Karpas-422 (cell line): ENCODE data around the gene ADGRA3. TPM values are rescaled to one million over a fixed set of nuclear protein-coding genes. Genes with fewer than 3 reads are reported as not detected.

Experiments used
- DNase-seq: peaks from one replicate; pipeline ENCODE4 v3.0.0-alpha.2; 2015
- H2AFZ ChIP-seq: fragments of 200-600 bp; sonication (generic); 2 replicates; pipeline ENCODE4 v1.6.1; 2014; ENCODE audit warnings: antibody characterized with exemption, low read length, mixed read lengths
- H3K27ac ChIP-seq: fragments of 200-600 bp; sonication (generic); 2 replicates; pipeline ENCODE4 v1.5.1; 2014; ENCODE audit warnings: mild to moderate bottlenecking, low read length, moderate library complexity
- H3K27me3 ChIP-seq: fragments of 200-600 bp; sonication (generic); 2 replicates; pipeline ENCODE4 v1.6.1; 2014; ENCODE audit warnings: low read length, mixed read lengths
- H3K36me3 ChIP-seq: fragments of 200-600 bp; sonication (generic); 2 replicates; pipeline ENCODE4 v1.6.1; 2014; ENCODE audit warnings: low read length, mixed read lengths; ENCODE audit not compliant: insufficient read depth
- H3K4me1 ChIP-seq: fragments of 200-600 bp; sonication (generic); 2 replicates; pipeline ENCODE4 v1.6.1; 2014; ENCODE audit warnings: mild to moderate bottlenecking, low read length, mixed read lengths
- H3K4me2 ChIP-seq: fragments of 200-600 bp; sonication (generic); 2 replicates; pipeline ENCODE4 v1.6.1; 2014; ENCODE audit warnings: low read length, low read depth, mild to moderate bottlenecking; ENCODE audit not compliant: poor library complexity, severe bottlenecking
- H3K4me3 ChIP-seq: fragments of 200-600 bp; sonication (generic); 2 replicates; pipeline ENCODE4 v1.5.1; 2014; ENCODE audit warnings: mild to moderate bottlenecking, antibody characterized with exemption, low read length, mixed read lengths
- H3K79me2 ChIP-seq: fragments of 200-600 bp; sonication (generic); 2 replicates; pipeline ENCODE4 v1.6.1; 2014; ENCODE audit warnings: mild to moderate bottlenecking, low read length, mixed read lengths
- H3K9ac ChIP-seq: fragments of 200-600 bp; sonication (generic); 2 replicates; pipeline ENCODE4 v1.6.0; 2014; ENCODE audit warnings: low read length
- H3K9me2 ChIP-seq: fragments of 200-600 bp; sonication (generic), shearing (Covaris generic); replicated peaks from 2 replicates; pipeline ENCODE4 v1.6.0; 2014; ENCODE audit warnings: mild to moderate bottlenecking, low read length, moderate library complexity; ENCODE audit not compliant: insufficient read depth
- H3K9me3 ChIP-seq: fragments of 300-700, 200-600 bp; sonication (generic); 2 replicates; pipeline ENCODE4 v1.6.1; 2014; ENCODE audit warnings: low read length, mixed read lengths
- H4K20me1 ChIP-seq: fragments of 200-600 bp; sonication (generic); 2 replicates; pipeline ENCODE4 v1.6.1; 2014; ENCODE audit warnings: mild to moderate bottlenecking, antibody characterized with exemption, low read length, low read depth; ENCODE audit not compliant: insufficient read depth
- total RNA-seq: library from RNA; depleted of rRNA; stranded (reverse); fragments of >200 nt; shearing (Covaris generic); gene quantifications from 2 replicates; pipeline ENCODE4 v1.2.3, GENCODE V29; 2014; ENCODE audit warnings: low replicate concordance

Gene ADGRA3
- total RNA-seq, 1 experiment from 2014 or later = not detected

DNA sequence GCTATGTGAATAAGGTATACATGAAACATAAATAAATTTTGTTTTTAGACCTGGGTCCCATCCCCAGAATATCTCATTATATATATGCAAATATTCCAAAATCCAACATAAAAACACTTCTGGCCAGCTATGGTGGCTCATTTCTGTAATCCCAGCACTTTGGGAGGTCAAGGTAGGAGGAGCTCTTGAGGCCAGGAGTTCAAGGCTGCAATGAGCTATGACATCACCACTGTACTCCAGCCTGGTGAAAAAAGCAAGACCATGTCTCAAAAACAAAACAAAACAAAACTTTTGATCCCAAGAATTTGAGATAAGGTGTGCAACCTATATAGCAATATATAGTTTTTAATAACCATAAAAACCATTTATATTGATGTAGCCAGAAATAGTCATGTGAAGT lies 5.4 kb upstream of the ADGRA3 start:
- Histone ChIP-seq H3K4me2 (no peak overlapping the region), H3K4me3 (no peak overlapping the region), H4K20me1 (no peaks in the 10 kb centered on the region), H2AFZ (no peak overlapping the region), H3K27me3 (no peaks in the 10 kb centered on the region), H3K36me3 (no peaks in the 10 kb centered on the region), H3K4me1 (no peaks in the 10 kb centered on the region), H3K9me2 (no peaks in the 10 kb centered on the region), H3K79me2 (no peaks in the 10 kb centered on the region), H3K9ac (no peak overlapping the region), H3K9me3 (peaks cover 3% of the 10 kb centered on the region; the same call in 1 of the 2 replicates), H3K27ac (no peak overlapping the region)
- DNase-seq = no peak

DNA sequence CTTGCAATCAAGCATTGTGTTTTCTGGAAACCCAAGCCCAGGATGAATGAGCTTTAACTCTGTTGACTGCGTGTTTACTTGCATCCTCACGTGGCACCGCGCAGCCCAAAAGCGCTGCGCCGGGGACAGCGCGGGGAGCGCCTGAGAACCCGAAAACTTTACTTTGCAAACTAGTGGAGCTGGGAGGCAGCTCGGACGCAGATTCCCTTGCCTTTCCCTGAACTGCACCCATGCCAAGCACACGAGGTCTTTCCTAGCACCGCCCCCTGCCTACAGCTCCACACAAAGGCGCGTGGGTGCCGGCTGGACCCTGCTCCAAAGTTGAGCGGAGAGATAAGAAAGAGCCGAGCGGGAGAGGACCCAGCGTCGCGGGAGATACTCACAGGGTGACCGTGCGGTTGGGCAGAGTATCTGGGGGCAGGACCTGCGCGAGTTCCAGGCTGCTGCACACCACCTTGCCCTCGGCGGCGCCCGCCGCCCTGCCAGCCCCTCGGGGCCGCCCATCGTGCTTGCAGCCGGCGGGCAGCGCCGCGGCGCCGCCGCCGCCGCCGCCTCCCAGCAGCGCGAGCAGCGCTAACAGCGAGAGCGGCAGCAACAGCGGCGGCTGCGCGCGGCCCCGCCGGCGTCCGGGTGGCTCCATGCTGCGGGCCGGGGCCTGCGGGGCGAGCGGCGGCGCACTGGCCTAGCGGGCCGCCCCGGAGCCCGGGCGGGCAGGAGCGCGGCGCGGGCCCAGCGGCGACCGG lies 550 bp downstream of the ADGRA3 start:
- no peak for DNase-seq
- no peaks in the 10 kb centered on the region for H3K79me2 ChIP-seq
- no peak overlapping the region for H2AFZ ChIP-seq
- H4K20me1 ChIP-seq = no peaks in the 10 kb centered on the region
- no peaks in the 10 kb centered on the region for H3K36me3 ChIP-seq
- no peaks in the 10 kb centered on the region for H3K27me3 ChIP-seq
- H3K4me1 ChIP-seq = no peaks in the 10 kb centered on the region
- no peak overlapping the region for H3K4me2 ChIP-seq
- H3K4me3 ChIP-seq = no peak overlapping the region
- peaks cover 3% of the 10 kb centered on the region; the same call in 1 of the 2 replicates for H3K9me3 ChIP-seq
- no peak overlapping the region for H3K27ac ChIP-seq
- no peaks in the 10 kb centered on the region for H3K9me2 ChIP-seq
- H3K9ac ChIP-seq = no peak overlapping the region

DNA sequence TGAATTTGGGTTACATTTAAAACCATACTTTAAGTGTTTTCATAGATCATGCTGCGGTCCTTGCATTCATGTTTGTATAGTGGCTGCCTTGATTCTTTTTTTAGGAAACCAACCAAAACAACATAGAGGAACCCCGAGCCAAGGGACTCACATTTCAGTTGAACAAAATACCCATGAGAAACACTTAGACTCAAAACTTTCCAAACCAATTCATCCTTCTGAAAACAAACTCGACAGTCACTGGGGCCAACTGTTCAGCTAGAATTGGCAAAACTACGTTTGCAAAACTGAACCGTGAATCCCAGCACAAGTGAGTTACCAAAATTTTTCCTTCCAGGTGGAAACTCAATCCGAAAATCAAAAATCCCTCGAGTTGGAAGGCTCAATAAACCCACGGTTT lies 1.4 kb downstream of the ADGRA3 start:
- Histone ChIP-seq H3K9me2 (no peaks in the 10 kb centered on the region), H3K9ac (no peak overlapping the region), H3K4me3 (no peak overlapping the region), H4K20me1 (no peaks in the 10 kb centered on the region), H3K36me3 (no peaks in the 10 kb centered on the region), H2AFZ (no peak overlapping the region), H3K79me2 (no peaks in the 10 kb centered on the region), H3K27ac (no peak overlapping the region), H3K4me2 (no peak overlapping the region), H3K4me1 (no peaks in the 10 kb centered on the region), H3K27me3 (no peaks in the 10 kb centered on the region), H3K9me3 (peaks cover 3% of the 10 kb centered on the region; the same call in 1 of the 2 replicates)
- DNase-seq = no peak

DNA sequence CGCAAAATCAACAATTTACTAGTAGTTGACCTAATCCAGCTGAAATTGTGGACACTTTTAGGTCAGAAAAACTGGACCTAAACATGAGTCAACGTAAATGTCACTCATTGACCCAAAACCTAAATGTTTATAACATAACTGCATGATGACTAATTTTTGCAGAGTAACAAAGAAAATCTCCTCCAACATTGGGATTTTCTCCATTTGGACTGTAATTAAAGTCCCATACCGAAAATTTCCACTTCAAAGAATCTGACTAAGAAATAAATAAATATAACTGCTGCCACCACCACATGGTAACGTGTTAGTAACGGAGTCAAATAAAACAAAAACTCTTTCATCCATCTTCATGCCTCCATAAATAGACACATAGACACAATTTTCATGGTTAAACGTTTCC lies 1.9 kb downstream of the ADGRA3 start:
- Histone ChIP-seq H3K79me2 (no peaks in the 10 kb centered on the region), H3K9ac (no peak overlapping the region), H3K9me2 (no peaks in the 10 kb centered on the region), H3K4me2 (no peak overlapping the region), H3K4me1 (no peaks in the 10 kb centered on the region), H3K27me3 (no peaks in the 10 kb centered on the region), H3K36me3 (no peaks in the 10 kb centered on the region), H2AFZ (no peak overlapping the region), H3K27ac (no peak overlapping the region), H4K20me1 (no peaks in the 10 kb centered on the region), H3K9me3 (peaks cover 3% of the 10 kb centered on the region; the same call in 1 of the 2 replicates), H3K4me3 (no peak overlapping the region)
- no peak for DNase-seq

DNA sequence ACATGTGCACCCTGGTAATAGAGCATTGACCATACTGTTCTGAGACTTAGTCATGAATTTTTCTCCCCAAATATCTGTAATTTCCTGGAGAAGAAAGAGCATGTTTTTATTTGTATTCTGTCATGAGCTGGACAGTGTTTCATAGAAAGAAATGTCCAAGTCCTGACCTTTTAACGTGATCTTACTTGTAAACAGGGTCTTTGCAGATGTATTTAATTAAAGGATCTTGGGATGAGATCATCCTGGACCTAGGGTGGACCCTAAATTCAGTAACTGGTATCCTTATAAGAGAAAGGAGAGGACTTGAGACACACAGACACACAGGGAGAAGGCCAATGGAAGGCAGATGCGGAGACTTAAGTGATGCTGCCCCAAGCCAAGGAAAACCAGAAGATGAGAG lies 3.6 kb downstream of the ADGRA3 start:
- Histone ChIP-seq H3K4me2 (no peak overlapping the region), H2AFZ (no peak overlapping the region), H3K9ac (no peak overlapping the region), H3K4me1 (no peaks in the 10 kb centered on the region), H3K9me3 (peaks cover 3% of the 10 kb centered on the region; the same call in 1 of the 2 replicates), H4K20me1 (no peaks in the 10 kb centered on the region), H3K27ac (no peak overlapping the region), H3K9me2 (no peaks in the 10 kb centered on the region), H3K27me3 (no peaks in the 10 kb centered on the region), H3K4me3 (no peak overlapping the region), H3K36me3 (no peaks in the 10 kb centered on the region), H3K79me2 (no peaks in the 10 kb centered on the region)
- DNase-seq = no peak

DNA sequence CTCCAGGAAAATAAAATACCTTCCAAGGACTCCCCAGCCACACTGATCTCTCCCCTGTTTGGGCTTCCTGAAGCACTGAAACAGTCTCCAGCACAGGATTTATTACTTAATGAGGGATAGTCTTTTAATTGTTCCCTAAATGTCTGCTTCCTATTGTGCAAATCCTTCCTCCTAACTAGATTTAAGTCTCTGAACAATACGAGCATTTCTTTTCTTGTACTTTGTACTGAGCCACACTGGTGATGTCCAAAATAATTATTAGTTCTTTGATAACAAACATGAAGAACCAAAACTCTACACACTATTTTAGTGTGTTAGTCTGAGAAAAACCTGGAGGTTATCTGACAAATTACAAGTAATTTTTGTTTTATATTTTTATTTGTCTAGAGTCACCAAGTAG lies 5.1 kb downstream of the ADGRA3 start:
- DNase-seq = no peak
- Histone ChIP-seq H3K9me3 (no peaks in the 10 kb centered on the region; the same call in 1 of the 2 replicates), H4K20me1 (no peaks in the 10 kb centered on the region), H3K9ac (no peak overlapping the region), H3K27me3 (no peaks in the 10 kb centered on the region), H2AFZ (no peak overlapping the region), H3K4me1 (no peaks in the 10 kb centered on the region), H3K79me2 (no peaks in the 10 kb centered on the region), H3K9me2 (no peaks in the 10 kb centered on the region), H3K4me2 (no peak overlapping the region), H3K27ac (no peak overlapping the region), H3K36me3 (no peaks in the 10 kb centered on the region), H3K4me3 (no peak overlapping the region)

DNA sequence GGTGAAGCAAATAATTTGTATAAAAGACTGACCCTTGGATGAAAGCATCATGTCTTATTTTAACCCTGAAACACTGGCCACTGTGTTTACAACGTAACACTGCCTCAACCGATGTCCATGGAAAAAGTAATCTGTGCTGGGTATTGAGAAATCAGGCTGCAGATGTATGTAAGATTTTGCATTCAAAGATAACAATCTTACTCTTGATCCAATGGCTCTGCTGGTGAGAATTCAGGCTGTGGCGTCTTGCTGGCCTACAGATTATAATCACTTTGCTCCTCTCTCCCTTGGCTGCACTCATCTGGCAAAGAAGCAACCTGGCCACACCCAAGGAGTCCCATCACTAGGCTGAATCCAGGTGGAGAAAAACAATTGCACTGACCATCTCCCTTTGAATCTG lies 7.5 kb downstream of the ADGRA3 start:
- H3K9me3 ChIP-seq = no peaks in the 10 kb centered on the region
- no peak overlapping the region for H3K27ac ChIP-seq
- H2AFZ ChIP-seq = no peak overlapping the region
- no peaks in the 10 kb centered on the region for H3K9me2 ChIP-seq
- H3K36me3 ChIP-seq = no peaks in the 10 kb centered on the region
- no peak overlapping the region for H3K4me3 ChIP-seq
- no peaks in the 10 kb centered on the region for H3K79me2 ChIP-seq
- DNase-seq = no peak
- H3K27me3 ChIP-seq = no peaks in the 10 kb centered on the region
- H3K4me2 ChIP-seq = no peak overlapping the region
- H3K9ac ChIP-seq = no peak overlapping the region
- H4K20me1 ChIP-seq = no peaks in the 10 kb centered on the region
- no peaks in the 10 kb centered on the region for H3K4me1 ChIP-seq

DNA sequence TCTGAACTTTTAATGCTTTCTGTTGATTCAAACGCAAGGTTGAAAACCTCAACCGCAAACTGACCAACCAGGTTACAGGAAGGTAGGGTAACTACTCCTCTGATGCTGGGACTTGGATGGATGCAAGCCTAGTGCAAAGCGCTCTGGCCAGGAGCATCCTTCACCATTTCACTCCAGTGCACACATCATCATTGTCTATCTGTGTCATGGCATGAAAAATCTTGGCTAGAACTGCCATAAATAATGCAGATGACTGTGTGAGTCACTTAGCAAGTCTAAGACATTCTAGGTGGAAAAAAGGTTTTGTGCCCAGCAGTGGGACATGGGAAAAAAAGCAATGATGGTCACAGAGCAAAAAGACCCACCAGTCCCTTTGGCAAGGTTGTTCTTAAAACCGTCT lies 10.9 kb downstream of the ADGRA3 start:
- Histone ChIP-seq H4K20me1 (no peaks in the 10 kb centered on the region), H3K4me2 (no peak overlapping the region), H3K79me2 (no peaks in the 10 kb centered on the region), H3K9me2 (no peaks in the 10 kb centered on the region), H3K9me3 (no peaks in the 10 kb centered on the region), H3K9ac (no peak overlapping the region), H2AFZ (no peak overlapping the region), H3K4me1 (no peaks in the 10 kb centered on the region), H3K27ac (no peak overlapping the region), H3K36me3 (no peaks in the 10 kb centered on the region), H3K27me3 (no peaks in the 10 kb centered on the region), H3K4me3 (no peak overlapping the region)
- no peak for DNase-seq
